Measurements from ENCODE around the gene FAM184A. TPM values are rescaled to one million over a fixed set of nuclear protein-coding genes. Genes with fewer than 3 reads are reported as not detected.

Gene FAM184A
- total and polyA plus RNA-seq, 2 of the 13 experiments (the other 11 are each of a cell fraction or from before 2014, with no cell fraction given) = 7.0 to 18.0 TPM

DNA sequence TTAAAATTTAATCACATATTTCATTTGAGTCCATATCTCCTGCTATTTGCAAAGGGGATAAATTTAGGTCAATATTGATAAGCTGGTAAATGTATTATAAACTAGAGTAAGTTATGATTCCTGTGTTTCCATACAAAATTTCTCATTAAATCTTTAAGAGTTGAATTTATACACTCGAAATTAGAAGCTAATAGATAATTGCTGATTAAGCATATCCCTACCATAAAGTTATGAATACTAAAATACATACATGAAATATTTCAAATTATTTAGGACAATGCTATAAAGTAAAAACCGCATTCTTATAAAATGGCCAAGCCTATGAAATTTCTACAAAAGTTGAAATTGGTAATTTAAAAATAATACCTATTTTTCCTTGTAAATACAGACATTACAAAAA lies 71.5 kb downstream of the FAM184A start (continued):
- TF ChIP-seq, protein P1, sequence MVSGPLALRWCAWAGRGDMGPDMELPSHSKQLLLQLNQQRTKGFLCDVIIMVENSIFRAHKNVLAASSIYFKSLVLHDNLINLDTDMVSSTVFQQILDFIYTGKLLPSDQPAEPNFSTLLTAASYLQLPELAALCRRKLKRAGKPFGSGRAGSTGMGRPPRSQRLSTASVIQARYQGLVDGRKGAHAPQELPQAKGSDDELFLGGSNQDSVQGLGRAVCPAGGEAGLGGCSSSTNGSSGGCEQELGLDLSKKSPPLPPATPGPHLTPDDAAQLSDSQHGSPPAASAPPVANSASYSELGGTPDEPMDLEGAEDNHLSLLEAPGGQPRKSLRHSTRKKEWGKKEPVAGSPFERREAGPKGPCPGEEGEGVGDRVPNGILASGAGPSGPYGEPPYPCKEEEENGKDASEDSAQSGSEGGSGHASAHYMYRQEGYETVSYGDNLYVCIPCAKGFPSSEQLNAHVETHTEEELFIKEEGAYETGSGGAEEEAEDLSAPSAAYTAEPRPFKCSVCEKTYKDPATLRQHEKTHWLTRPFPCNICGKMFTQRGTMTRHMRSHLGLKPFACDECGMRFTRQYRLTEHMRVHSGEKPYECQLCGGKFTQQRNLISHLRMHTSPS (CRISPR knock-in tag; IDR thresholded peaks at IDR 0.05; ENCODE audit: low read depth) = no peak
- no peak for TF ChIP-seq RBM22 (optimal IDR thresholded peaks at IDR 0.05; ENCODE audit: low read length)

DNA sequence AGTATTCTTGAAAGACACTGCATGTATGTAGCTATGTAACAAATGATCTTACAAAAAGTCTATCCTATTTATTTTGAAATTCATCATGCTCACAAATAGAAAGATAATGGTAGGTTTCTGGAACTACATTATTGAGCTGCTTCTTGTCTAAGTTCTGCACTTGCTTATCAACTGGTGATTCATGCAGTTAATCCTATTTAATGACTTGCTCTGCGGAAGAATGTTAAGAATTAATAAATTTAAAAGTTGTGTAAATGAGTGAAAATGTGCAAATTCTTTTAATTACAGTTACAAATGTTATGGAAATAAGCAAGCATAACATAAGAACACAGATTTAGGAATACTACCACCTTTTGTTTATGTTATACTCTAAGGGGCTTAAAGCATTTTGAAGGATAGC lies 76.4 kb downstream of the FAM184A start:
- DNase-seq (ENCODE audit: low spot score) (no peak), ATAC-seq (no peak), FAIRE-seq (no peak)
- in situ Hi-C loops (cut with HindIII; ENCODE audit: extremely low pct_ligation_motif_present, low pct_unique_long_range_greater_than_20kb) = no loop called here
- no TSS peak for BruUV-seq (replicated peaks)
- intact Hi-C loops (cut with micrococcal nuclease; ENCODE audit: unreplicated experiment) = no loop called here
- ChIA-PET POLR2A (no interaction called here), CTCF (ENCODE audit: low intra/inter-chr PET ratio, low total read pairs) (no interaction called here)
- Histone ChIP-seq H3K4me1 (ENCODE audit: insufficient read depth, low read length) (peaks cover 7% of the 10 kb centered on the region), H3K9me3 (ENCODE audit: low read length) (no peaks in the 10 kb centered on the region), H3K4me3 (replicated peaks in 1 of 3; ENCODE audit: insufficient read depth in 1 of 3, low read depth in 2 of 3, low read length in 3 of 3) (no peak overlapping the region), H3K36me3 (replicated peaks in 1 of 2; ENCODE audit: control insufficient read depth in 1 of 2, insufficient read depth in 2 of 2, low read length in 2 of 2) (no peaks in the 10 kb centered on the region), H3K9ac (ENCODE audit: insufficient read depth, low read depth, low read length) (no peak overlapping the region), H4K20me1 (ENCODE audit: insufficient read depth, low read length) (no peaks in the 10 kb centered on the region), H3K27me3 (ENCODE audit: control insufficient read depth in 1 of 2, insufficient read depth in 2 of 2, low read length in 2 of 2) (no peaks in the 10 kb centered on the region), H2AFZ (ENCODE audit: low read length) (no peak overlapping the region), H3K4me2 (ENCODE audit: low read depth, low read length) (no peak overlapping the region), H3K79me2 (ENCODE audit: insufficient read depth, low read length) (no peaks in the 10 kb centered on the region), H3K27ac (ENCODE audit: extremely low read length, insufficient read depth, low read length) (no peak overlapping the region)
- WGBS (ENCODE audit: low lambda C conversion rate) = 93% methylated on average over 1 of the region's 1 CpG
- TF ChIP-seq ZNF816 (CRISPR knock-in tag; IDR thresholded peaks at IDR 0.05; ENCODE audit: borderline replicate concordance) (no peak), KMT2A (CRISPR knock-in tag; IDR thresholded peaks at IDR 0.05) (no peak), ZNF260 (CRISPR knock-in tag; IDR thresholded peaks at IDR 0.05; ENCODE audit: borderline replicate concordance, low read depth) (no peak), ZNF557 (CRISPR knock-in tag; IDR thresholded peaks at IDR 0.05) (no peak), PAF1 (CRISPR knock-in tag; IDR thresholded peaks at IDR 0.05) (no peak), HNF4G (IDR thresholded peaks at IDR 0.05; ENCODE audit: borderline replicate concordance, low read depth, low read length) (no peak), HNF4G (CRISPR knock-in tag; IDR thresholded peaks at IDR 0.05; ENCODE audit: borderline replicate concordance, low read depth) (no peak)
- TF ChIP-seq, protein P2, sequence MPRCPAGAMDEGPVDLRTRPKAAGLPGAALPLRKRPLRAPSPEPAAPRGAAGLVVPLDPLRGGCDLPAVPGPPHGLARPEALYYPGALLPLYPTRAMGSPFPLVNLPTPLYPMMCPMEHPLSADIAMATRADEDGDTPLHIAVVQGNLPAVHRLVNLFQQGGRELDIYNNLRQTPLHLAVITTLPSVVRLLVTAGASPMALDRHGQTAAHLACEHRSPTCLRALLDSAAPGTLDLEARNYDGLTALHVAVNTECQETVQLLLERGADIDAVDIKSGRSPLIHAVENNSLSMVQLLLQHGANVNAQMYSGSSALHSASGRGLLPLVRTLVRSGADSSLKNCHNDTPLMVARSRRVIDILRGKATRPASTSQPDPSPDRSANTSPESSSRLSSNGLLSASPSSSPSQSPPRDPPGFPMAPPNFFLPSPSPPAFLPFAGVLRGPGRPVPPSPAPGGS (CRISPR knock-in tag; IDR thresholded peaks at IDR 0.05) = no peak
